GM21529 (cell line): ENCODE results near the gene SLC38A9.
"Not testable (repeated sequence)": the region's sequence is repeated elsewhere in the genome, so short reads cannot be mapped to it uniquely, and the experiment has no call there.

Experiments used
- ATAC-seq: cut with Tn5 transposase; IDR thresholded peaks from one replicate; pipeline ENCODE4 v1.9.1; 2021; ENCODE audit not compliant: unreplicated experiment

Gene SLC38A9

GRCh38 chr5:55706230-55706629, 5.9 kb downstream of the SLC38A9 start:
- ATAC-seq: no peak

- ATAC-seq: no peak
These were observed 9.4 kb downstream of the SLC38A9 start for GRCh38 chr5:55702598-55703345.

- ATAC-seq: no peak
These were observed 10.5 kb downstream of the SLC38A9 start for GRCh38 chr5:55701462-55702103.

- ATAC-seq: no peak
These were observed 11.4 kb downstream of the SLC38A9 start for GRCh38 chr5:55700745-55701144.

DNA sequence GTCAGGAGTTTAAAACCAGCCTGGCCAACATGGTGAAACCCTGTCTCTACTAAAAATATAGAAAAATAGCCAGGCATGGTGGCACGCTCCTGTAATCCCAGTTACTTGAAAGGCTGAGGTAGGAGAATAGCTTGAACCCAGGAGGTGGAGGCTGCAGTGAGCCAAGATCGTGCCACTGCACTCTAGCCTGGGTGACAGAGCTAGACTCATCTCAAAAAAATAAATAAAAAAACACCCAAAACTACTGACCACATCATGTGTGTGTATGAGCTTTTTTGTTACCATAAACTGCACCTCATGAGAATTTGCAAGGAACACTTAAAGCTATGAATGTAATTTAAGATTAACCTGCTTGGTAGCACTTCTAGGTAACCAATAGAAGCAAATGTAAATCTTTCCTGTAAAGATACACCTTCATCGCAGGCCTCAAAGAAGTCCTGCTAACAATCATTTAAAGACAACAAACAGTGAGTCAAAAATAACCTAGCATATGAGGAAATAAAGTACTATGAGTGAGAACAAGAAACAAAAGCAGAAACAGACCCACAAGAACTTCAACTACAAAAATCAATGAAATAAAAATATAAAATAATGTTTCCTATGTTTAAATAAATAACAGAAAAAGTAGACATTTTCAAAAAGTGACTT, 13.0 kb downstream of the SLC38A9 start:
- no peak for ATAC-seq

DNA sequence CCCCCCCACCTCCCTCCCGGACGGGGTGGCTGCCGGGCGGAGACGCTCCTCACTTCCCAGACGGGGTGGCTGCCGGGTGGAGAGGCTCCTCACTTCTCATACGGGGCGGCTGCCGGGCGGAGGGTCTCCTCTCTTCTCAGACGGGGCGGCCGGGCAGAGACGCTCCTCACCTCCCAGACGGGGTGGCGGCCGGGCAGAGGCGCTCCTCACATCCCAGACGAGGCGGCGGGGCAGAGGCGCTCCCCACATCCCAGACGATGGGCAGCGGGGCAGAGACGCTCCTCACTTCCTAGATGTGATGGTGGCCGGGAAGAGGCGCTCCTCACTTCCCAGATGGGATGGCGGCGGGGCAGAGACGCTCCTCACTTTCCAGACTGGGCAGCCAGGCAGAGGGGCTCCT, 15.4 kb downstream of the SLC38A9 start:
- ATAC-seq: not testable (repeated sequence)

DNA sequence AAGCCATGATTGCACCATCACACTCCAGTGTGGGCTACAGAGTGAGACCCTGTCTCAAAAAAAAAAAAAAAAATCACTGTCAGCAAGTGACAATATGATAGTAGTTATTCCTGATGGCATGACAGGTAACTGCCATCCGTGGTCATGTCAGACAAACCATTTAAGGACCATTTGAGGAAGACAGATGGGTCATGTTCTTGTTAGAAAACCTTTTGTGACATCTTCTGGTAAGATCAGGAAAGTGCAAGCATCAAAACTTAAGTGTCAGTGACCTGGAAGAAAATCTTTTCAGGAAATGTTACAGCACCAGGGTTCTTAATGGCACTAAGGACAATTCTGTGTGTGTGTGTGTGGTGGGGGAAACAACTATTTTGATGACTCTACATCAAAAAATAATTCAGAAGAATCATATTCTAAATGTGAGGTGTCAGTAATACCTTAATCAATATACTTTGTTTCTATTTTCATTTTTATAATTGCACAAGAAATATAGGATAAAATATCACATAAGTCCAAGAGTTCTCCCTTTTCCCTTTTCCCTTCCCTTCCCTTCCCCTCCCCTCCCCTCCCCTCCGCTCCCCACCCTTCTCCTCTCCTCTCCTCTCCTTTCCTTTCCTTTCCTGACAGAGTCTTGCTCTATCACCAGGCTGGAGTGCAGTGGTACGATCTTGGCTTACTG, 17.8 kb downstream of the SLC38A9 start:
- no peak for ATAC-seq

DNA sequence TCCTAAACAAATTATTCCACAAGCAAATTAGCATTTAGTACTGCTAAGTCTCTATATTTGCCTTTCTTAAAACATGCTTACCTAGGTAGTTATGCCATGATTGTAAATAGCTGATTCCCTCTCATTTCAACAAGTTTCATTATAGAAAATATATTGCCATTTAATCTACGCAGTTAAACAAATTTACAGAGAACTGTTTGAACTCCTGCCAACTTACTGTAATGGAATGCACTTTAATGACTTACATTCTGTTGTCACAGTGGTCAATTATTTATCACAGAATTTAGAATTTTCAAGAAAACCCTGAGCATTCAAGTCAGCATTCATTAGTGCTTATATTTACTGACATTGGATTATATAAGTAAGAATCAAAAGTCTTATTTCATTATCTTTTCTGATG, 19.6 kb downstream of the SLC38A9 start:
- no peak for ATAC-seq

DNA sequence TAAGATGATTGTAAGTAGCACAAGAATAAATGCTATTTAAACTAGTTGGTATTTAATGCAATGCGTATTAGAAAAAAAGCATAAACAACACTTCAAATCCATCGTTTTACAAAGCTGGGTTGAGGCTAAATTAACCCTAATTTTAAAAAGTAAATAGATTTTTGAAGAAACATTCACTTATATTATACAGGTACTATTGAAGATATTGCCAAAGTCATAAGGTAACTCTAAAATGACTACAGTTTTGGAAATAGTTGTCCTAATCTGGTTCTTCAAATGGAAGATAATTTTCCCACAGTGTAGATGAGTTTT, 20.1 kb downstream of the SLC38A9 start:
- ATAC-seq: no peak

DNA sequence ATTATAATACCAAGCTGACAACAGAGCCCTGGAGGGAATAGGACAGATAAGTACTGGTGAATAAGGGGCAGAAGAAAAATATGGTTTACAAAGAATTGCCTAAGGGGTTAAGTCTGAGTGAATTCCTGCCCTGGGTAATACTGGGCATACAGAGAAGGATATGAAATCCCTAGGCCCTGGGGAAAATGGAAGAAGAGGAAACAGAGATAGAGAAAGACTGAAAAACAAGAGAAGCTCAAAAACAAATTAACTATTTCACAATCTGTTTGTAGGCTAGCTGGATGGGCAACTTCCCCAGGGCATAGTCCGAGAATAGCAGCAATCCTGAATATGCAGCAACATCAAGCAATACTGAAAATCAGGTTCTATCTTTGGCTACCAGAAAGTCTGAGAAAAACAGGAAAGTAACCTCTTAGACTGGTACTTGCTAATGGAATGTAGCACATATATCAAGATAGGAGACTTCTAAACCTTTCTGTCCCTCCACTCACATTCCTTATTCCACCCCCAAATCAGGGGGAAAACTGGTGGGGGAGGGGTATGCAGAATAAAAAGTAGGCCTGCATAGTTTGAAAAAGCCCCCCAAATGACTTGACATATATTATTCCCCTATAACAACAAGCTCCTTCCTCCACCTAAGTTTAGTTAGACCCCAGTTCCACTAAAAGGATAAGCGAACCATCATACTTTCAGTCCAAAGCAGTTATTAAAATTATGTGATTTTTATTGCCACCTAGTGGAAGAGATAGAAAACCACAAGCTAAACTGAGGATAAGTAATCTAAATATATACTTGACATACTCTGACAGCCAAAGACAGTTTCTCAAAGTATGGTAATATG, 20.6 kb downstream of the SLC38A9 start:
- no peak for ATAC-seq

- no peak for ATAC-seq
These were observed 30.1 kb downstream of the SLC38A9 start for GRCh38 chr5:55682071-55682470.

- ATAC-seq: no peak
These were observed 30.8 kb downstream of the SLC38A9 start for GRCh38 chr5:55681301-55681700.

DNA sequence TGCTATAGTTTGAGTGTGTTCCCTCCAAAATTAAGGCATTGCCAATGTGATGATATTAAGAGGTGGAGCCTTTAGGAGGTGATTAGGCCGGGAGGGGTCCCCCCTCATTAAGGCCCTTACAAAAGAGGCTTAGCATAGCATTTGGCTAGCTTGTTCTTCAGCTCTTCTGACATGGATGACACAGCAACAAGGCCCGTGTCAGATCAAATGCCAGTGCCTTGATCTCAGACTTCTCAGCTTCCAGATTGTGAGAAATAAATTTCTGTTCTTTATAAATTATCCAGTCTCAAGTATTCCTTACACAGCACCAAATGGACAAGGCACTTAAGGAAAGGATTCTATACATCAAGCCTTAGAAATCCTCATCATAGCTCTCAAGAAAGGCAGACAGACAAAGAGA, 31.8 kb downstream of the SLC38A9 start:
- ATAC-seq: no peak

- ATAC-seq: no peak
These were observed 32.6 kb downstream of the SLC38A9 start for GRCh38 chr5:55679556-55679955.

DNA sequence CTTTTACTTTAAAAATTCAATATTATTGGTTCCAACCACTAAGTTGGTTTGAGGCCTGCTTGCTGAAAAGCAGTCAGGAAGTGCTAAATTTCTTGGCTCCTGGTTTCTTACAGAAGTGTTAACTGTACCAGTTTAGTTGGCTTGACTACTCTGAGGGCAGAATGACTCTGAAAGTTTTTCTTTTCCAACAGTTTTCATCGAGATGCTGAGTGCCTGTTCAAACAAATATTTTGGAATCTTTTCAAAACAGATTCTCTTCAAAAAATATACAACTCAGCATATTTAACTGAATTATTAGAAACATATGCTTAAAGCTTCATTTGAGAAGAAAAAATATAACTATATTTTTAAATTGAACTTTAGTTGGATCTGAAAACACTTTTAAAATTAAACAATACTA, 37.0 kb downstream of the SLC38A9 start:
- ATAC-seq: no peak

DNA sequence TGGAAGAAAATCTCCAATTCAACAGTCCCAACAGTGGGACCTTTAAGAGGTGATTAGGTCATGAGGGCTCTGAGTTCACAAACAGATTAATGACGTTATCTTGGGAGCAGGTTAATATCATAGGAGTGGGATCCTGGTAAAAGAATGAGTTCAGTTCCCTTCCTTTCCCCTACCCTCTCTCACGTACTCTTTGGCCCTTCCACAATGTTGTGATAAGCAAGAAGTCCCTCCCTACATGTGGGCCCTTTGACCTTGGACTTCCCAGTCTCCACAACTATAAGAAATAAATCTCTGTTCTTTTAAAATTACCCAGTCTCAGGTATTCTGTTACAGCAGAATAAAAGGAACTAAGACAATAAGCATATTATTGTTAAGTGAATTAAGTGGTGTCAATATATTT, 37.8 kb downstream of the SLC38A9 start:
- ATAC-seq: no peak

GRCh38 chr5:55672477-55672911, 39.6 kb downstream of the SLC38A9 start:
- ATAC-seq: no peak

GRCh38 chr5:55671975-55672374, 40.1 kb downstream of the SLC38A9 start:
- ATAC-seq: no peak

DNA sequence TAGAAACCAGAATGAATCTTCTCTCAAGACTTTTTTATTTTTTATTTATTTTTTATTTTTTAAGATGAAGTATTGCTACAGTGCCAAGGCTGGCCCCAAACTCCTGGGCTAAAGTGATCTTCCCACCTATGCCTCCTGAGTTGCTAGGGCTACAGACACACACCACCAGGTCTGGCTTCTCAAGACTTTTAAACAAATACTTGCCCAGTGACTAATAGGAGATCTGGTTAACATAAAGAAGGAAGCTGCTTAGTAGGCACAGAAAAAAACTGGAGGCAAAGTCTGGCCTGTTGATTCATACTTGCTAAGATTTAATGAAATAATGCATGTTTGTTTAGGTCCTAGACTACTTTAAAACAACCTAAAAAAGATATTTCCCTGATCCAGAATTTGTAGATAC, 43.8 kb downstream of the SLC38A9 start:
- ATAC-seq: peak; percentile 58

- no peak for ATAC-seq
These were observed 44.2 kb downstream of the SLC38A9 start for GRCh38 chr5:55667938-55668337.

DNA sequence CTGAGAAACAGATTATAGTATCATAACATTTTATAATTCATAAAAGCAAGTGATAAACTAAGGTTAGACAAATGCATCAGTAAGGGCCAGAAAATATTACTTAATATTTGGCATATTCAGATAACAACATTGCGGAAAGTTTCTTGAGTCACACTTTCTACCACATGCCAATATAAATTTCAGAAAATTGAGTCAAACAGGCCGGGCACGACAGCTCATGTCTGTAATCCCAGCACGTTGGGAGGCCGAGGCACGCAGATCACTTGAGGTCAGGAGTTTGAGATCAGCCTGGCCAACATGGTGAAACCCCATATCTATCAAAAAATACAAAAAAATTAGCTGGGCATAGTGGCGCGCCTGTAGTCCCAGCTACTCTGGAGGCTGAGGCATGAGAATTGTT, 47.1 kb downstream of the SLC38A9 start:
- no peak for ATAC-seq
